ENCODE data around the gene CDC20. TPM values are rescaled to one million over a fixed set of nuclear protein-coding genes. Genes with fewer than 3 reads are reported as not detected.

Gene CDC20
- total RNA-seq, 1 experiment from 2014 or later, result 204 TPM

- ChIA-PET POLR2A (interaction anchor here (0.6 to 7.3 kb wide), 8 partner anchors 8 to 424 kb away, joined by 3 to 48 read pairs (median 3); partner anchors contain the start of genes ELOVL1, MED8 and SZT2), CTCF (interaction anchor here (0.6 to 0.9 kb wide), 4 partner anchors 151 to 1567 kb away, joined by 3 to 4 read pairs (median 4); no protein-coding TSS in a partner anchor)
- Mint-ChIP-seq H3K36me3 (ENCODE audit: insufficient read depth, unreplicated experiment) (peaks cover 16% of the 10 kb centered on the region), H3K27ac (ENCODE audit: low read depth, unreplicated experiment) (no peak overlapping the region), H3K27me3 (ENCODE audit: insufficient read depth, unreplicated experiment) (no peaks in the 10 kb centered on the region), H3K4me3 (ENCODE audit: unreplicated experiment) (no peak overlapping the region), H3K4me1 (ENCODE audit: insufficient read depth, unreplicated experiment) (no peaks in the 10 kb centered on the region), H3K9me3 (ENCODE audit: unreplicated experiment) (no peaks in the 10 kb centered on the region)
- no TSS peak for BruUV-seq (replicated peaks)
- TF ChIP-seq CTCF (IDR thresholded peaks at IDR 0.05; ENCODE audit: unreplicated experiment), result no peak
- DNase-seq (ENCODE audit: unreplicated experiment), result no peak
- intact Hi-C loops (cut with micrococcal nuclease), result no loop called here
These were observed 19.1 kb downstream of the CDC20 start for GRCh38 chr1:43377831-43378230.

GRCh38 chr1:43379476-43379875 lies 20.7 kb downstream of the CDC20 start:
- H3K27me3 Mint-ChIP-seq (ENCODE audit: insufficient read depth, unreplicated experiment), result no peaks in the 10 kb centered on the region
- ChIA-PET CTCF (no interaction called here), POLR2A (interaction anchor here (0.9 to 1.0 kb wide), 3 partner anchors 10 to 11 kb away, joined by 3 read pairs; partner anchors contain the start of genes ELOVL1, MED8 and SZT2)
- peaks cover 28% of the 10 kb centered on the region for H3K36me3 Mint-ChIP-seq (ENCODE audit: insufficient read depth, unreplicated experiment)
- no peaks in the 10 kb centered on the region for H3K4me1 Mint-ChIP-seq (ENCODE audit: insufficient read depth, unreplicated experiment)
- no TSS peak for BruUV-seq (replicated peaks)
- no peak overlapping the region for H3K27ac Mint-ChIP-seq (ENCODE audit: low read depth, unreplicated experiment)
- no peak for TF ChIP-seq CTCF (IDR thresholded peaks at IDR 0.05; ENCODE audit: unreplicated experiment)
- no peak overlapping the region for H3K4me3 Mint-ChIP-seq (ENCODE audit: unreplicated experiment)
- H3K9me3 Mint-ChIP-seq (ENCODE audit: unreplicated experiment), result no peaks in the 10 kb centered on the region
- intact Hi-C loops (cut with micrococcal nuclease), result no loop called here
- no peak for DNase-seq (ENCODE audit: unreplicated experiment)

GRCh38 chr1:43381612-43382011 lies 22.8 kb downstream of the CDC20 start:
- H3K27ac Mint-ChIP-seq (ENCODE audit: low read depth, unreplicated experiment), result no peak overlapping the region
- no peak overlapping the region for H3K4me3 Mint-ChIP-seq (ENCODE audit: unreplicated experiment)
- CTCF ChIA-PET, result interaction anchor here (0.6 to 0.7 kb wide), 3 partner anchors 23 to 171 kb away, joined by 4 to 5 read pairs (median 4); partner anchors contain the start of gene CDC20
- peaks cover 50% of the 10 kb centered on the region for H3K36me3 Mint-ChIP-seq (ENCODE audit: insufficient read depth, unreplicated experiment)
- H3K9me3 Mint-ChIP-seq (ENCODE audit: unreplicated experiment), result no peaks in the 10 kb centered on the region
- intact Hi-C loops (cut with micrococcal nuclease), result loop anchor here (10.0 kb wide), 1 partner anchor 147 kb away; no protein-coding TSS in a partner anchor
- H3K4me1 Mint-ChIP-seq (ENCODE audit: insufficient read depth, unreplicated experiment), result no peaks in the 10 kb centered on the region
- POLR2A ChIA-PET, result interaction anchor here (1.5 kb wide), 1 partner anchor 13 kb away, joined by 3 read pairs; no protein-coding TSS in a partner anchor
- BruUV-seq (replicated peaks), result no TSS peak
- no peak for TF ChIP-seq CTCF (IDR thresholded peaks at IDR 0.05; ENCODE audit: unreplicated experiment)
- no peak for DNase-seq (ENCODE audit: unreplicated experiment)
- no peaks in the 10 kb centered on the region for H3K27me3 Mint-ChIP-seq (ENCODE audit: insufficient read depth, unreplicated experiment)

- Mint-ChIP-seq H3K9me3 (ENCODE audit: unreplicated experiment) (no peaks in the 10 kb centered on the region), H3K36me3 (ENCODE audit: insufficient read depth, unreplicated experiment) (peaks cover 56% of the 10 kb centered on the region), H3K4me1 (ENCODE audit: insufficient read depth, unreplicated experiment) (no peaks in the 10 kb centered on the region), H3K27ac (ENCODE audit: low read depth, unreplicated experiment) (no peak overlapping the region), H3K4me3 (ENCODE audit: unreplicated experiment) (no peak overlapping the region), H3K27me3 (ENCODE audit: insufficient read depth, unreplicated experiment) (no peaks in the 10 kb centered on the region)
- intact Hi-C loops (cut with micrococcal nuclease), result loop anchor here (10.0 kb wide), 1 partner anchor 147 kb away; no protein-coding TSS in a partner anchor
- POLR2A ChIA-PET, result interaction anchor here (1.5 kb wide), 1 partner anchor 14 kb away, joined by 3 read pairs; no protein-coding TSS in a partner anchor
- BruUV-seq (replicated peaks), result no TSS peak
- CTCF ChIA-PET, result interaction anchor here (0.7 to 1.1 kb wide), 5 partner anchors 12 to 171 kb away, joined by 3 to 4 read pairs (median 3); no protein-coding TSS in a partner anchor
- no peak for TF ChIP-seq CTCF (IDR thresholded peaks at IDR 0.05; ENCODE audit: unreplicated experiment)
- no peak for DNase-seq (ENCODE audit: unreplicated experiment)
These were observed 23.4 kb downstream of the CDC20 start for GRCh38 chr1:43382027-43382779.

All from MCF 10A (cell line).